ENCODE results near the gene TTYH1. TPM values are rescaled to one million over a fixed set of nuclear protein-coding genes. Genes with fewer than 3 reads are reported as not detected.

TTYH1 gene
- polyA plus RNA-seq, 1 donor: 3.9 TPM

- DNase-seq (ENCODE audit: low read depth): no peak
Measured at GRCh38 chr19:54477650-54478049, 62.4 kb downstream of the TTYH1 start.

GRCh38 chr19:54478677-54479266 lies 63.5 kb downstream of the TTYH1 start:
- no peak for DNase-seq (ENCODE audit: low read depth)

GRCh38 chr19:54480051-54480450 lies 64.8 kb downstream of the TTYH1 start:
- DNase-seq (ENCODE audit: low read depth): no peak

GRCh38 chr19:54481326-54481930 lies 66.2 kb downstream of the TTYH1 start:
- no peak for DNase-seq (ENCODE audit: low read depth)

- DNase-seq (ENCODE audit: low read depth): no peak
Measured at GRCh38 chr19:54482889-54483288, 67.6 kb downstream of the TTYH1 start.

GRCh38 chr19:54484451-54484850 lies 69.2 kb downstream of the TTYH1 start:
- DNase-seq (ENCODE audit: low read depth): no peak

GRCh38 chr19:54485851-54486250 lies 70.6 kb downstream of the TTYH1 start:
- DNase-seq (ENCODE audit: low read depth): no peak

Other genes starting within 250 kb of the TTYH1 start
- gene TMC4, start 242.3 kb upstream of the TTYH1 start, polyA plus RNA-seq (ENCODE audit: insufficient read length): 3.4 TPM
- gene MBOAT7, start 225.9 kb upstream of the TTYH1 start, polyA plus RNA-seq (ENCODE audit: insufficient read length): 27.2 TPM
- 32.5 TPM for gene TSEN34, start 224.2 kb upstream of the TTYH1 start, polyA plus RNA-seq (ENCODE audit: insufficient read length)
- gene RPS9, start 214.6 kb upstream of the TTYH1 start, polyA plus RNA-seq (ENCODE audit: insufficient read length): 2,526 TPM
- gene LILRB3, start 192.5 kb upstream of the TTYH1 start, polyA plus RNA-seq (ENCODE audit: insufficient read length): 1.8 TPM
- gene LILRA6, start 172.7 kb upstream of the TTYH1 start, polyA plus RNA-seq (ENCODE audit: insufficient read length): 1.2 TPM
- 8.1 TPM for gene LILRB5, start 158.2 kb upstream of the TTYH1 start, polyA plus RNA-seq (ENCODE audit: insufficient read length)
- 1.9 TPM for gene LILRB2, start 134.4 kb upstream of the TTYH1 start, polyA plus RNA-seq (ENCODE audit: insufficient read length)
- gene LILRA5, start 102.3 kb upstream of the TTYH1 start, polyA plus RNA-seq (ENCODE audit: insufficient read length): 0.44 TPM
- gene LILRA4, start 76.3 kb upstream of the TTYH1 start, polyA plus RNA-seq (ENCODE audit: insufficient read length): not detected
- 6.6 TPM for gene LAIR1, start 50.5 kb upstream of the TTYH1 start, polyA plus RNA-seq (ENCODE audit: insufficient read length)
- 120 TPM for gene LENG8, start 33.7 kb downstream of the TTYH1 start, polyA plus RNA-seq (ENCODE audit: insufficient read length)
- 1.8 TPM for gene LENG9, start 48.3 kb downstream of the TTYH1 start, polyA plus RNA-seq (ENCODE audit: insufficient read length)
- gene CDC42EP5, start 57.8 kb downstream of the TTYH1 start, polyA plus RNA-seq (ENCODE audit: insufficient read length): 29.2 TPM
- gene LAIR2, start 87.4 kb downstream of the TTYH1 start, polyA plus RNA-seq (ENCODE audit: insufficient read length): not detected
- gene LILRA2, start 158.3 kb downstream of the TTYH1 start, polyA plus RNA-seq (ENCODE audit: insufficient read length): 0.81 TPM
- 0.46 TPM for gene LILRA1, start 178.2 kb downstream of the TTYH1 start, polyA plus RNA-seq (ENCODE audit: insufficient read length)
- gene LILRB1, start 215.0 kb downstream of the TTYH1 start, polyA plus RNA-seq (ENCODE audit: insufficient read length): 1.1 TPM
- 0.63 TPM for gene LILRB4, start 247.5 kb downstream of the TTYH1 start, polyA plus RNA-seq (ENCODE audit: insufficient read length)

All from forelimb muscle (tissue), 1 donor.